GM21526 (cell line): ENCODE data around the gene GPR62.

ENCODE experiments used
- ATAC-seq: cut with Tn5 transposase; IDR thresholded peaks from one replicate; pipeline ENCODE4 v1.9.1; 2021; ENCODE audit warnings: moderate library complexity; ENCODE audit not compliant: unreplicated experiment, low FRiP score

The GPR62 gene

GRCh38 chr3:51937611-51938450, 17.4 kb upstream of the GPR62 start:
- no peak for ATAC-seq

- ATAC-seq = no peak
These were observed 16.3 kb upstream of the GPR62 start for GRCh38 chr3:51938780-51939425.

GRCh38 chr3:51940648-51941462, 14.3 kb upstream of the GPR62 start:
- ATAC-seq = no peak

DNA sequence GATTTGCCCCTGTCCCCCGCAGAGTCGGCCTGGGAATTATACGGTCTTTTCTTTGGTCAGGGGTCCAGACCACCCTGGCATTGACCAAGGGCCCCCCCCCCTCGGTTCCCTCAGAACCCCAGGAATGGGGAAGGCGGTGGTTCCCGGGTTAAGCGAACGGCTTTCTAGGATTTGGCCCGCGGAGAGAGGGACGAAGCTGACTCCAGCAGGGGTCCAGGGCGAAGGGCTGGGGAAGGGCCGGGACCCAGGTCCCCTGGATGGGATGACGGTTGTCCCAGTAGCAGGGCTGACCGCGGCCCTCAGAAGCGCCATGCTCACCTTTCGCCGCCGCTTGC, 13.8 kb upstream of the GPR62 start:
- peak; percentile 5 for ATAC-seq

- peak; percentile 79 for ATAC-seq
These were observed 13.2 kb upstream of the GPR62 start, which contains the start of the genes PARP3 and RRP9 for GRCh38 chr3:51941798-51942602. Gene PARP3 (plus strand): TSS chr3:51942363. CDS start chr3:51943356, 993 bp downstream. Gene RRP9 (minus strand): TSS chr3:51941904. CDS start chr3:51941867, 37 bp downstream.

GRCh38 chr3:51942603-51943450, 12.4 kb upstream of the GPR62 start:
- ATAC-seq = peak; percentile 30

GRCh38 chr3:51943451-51944391, 11.5 kb upstream of the GPR62 start:
- no peak for ATAC-seq

DNA sequence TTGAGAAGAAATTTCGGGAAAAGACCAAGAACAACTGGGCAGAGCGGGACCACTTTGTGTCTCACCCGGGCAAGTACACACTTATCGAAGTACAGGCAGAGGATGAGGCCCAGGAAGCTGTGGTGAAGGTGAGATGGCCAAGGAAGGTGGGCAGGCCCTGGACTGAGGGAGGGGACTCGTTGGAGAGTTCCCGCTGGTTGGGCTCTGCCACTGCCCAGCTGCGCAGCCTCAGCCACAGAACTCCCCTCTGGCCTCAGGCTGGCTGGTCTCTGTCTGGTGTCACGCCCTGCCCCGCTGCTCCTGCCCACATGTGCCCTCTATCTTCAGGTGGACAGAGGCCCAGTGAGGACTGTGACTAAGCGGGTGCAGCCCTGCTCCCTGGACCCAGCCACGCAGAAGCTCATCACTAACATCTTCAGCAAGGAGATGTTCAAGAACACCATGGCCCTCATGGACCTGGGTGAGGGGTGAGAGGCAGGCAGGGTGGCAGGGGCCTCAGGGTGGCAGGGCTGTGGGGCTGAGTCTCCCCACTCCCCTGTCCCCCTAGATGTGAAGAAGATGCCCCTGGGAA, 10.6 kb upstream of the GPR62 start:
- no peak for ATAC-seq

GRCh38 chr3:51945031-51945840, 9.9 kb upstream of the GPR62 start:
- ATAC-seq = no peak

DNA sequence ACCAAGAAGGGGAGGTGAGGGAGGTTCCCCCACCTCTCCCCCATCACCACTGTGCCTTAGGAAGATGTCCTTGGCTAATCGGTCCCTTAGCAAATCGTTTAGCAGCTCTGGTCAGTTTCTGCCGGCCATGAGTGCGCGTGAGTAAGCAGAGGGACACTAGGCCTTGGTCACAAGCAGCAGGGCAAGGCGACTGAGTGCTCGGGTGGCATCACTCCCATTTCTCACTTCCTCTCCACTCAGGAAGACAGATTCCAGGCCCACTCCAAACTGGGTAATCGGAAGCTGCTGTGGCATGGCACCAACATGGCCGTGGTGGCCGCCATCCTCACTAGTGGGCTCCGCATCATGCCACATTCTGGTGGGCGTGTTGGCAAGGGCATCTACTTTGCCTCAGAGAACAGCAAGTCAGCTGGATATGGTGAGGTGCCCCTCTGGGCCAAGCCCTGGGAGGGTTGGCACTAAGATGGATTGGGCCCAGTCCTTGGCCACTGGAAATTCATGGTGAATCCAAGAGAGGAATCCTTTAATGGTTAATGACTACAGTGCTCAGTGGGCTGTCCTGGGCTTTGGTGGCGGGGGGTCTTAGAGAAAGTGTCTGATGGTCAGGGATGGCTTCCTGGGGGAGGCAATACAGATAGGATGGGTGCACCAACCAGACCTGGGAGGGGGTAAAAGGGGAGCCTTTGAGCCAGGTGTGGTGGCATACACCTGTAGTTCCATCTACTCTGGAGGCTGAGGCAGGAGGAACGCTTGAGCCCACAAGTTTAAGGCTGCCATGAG, 9.1 kb upstream of the GPR62 start:
- ATAC-seq = no peak

GRCh38 chr3:51946796-51947195, 8.4 kb upstream of the GPR62 start:
- no peak for ATAC-seq

- ATAC-seq = no peak
These were observed 7.8 kb upstream of the GPR62 start for GRCh38 chr3:51947215-51947900.

- no peak for ATAC-seq
These were observed 7.1 kb upstream of the GPR62 start for GRCh38 chr3:51948016-51948580.

DNA sequence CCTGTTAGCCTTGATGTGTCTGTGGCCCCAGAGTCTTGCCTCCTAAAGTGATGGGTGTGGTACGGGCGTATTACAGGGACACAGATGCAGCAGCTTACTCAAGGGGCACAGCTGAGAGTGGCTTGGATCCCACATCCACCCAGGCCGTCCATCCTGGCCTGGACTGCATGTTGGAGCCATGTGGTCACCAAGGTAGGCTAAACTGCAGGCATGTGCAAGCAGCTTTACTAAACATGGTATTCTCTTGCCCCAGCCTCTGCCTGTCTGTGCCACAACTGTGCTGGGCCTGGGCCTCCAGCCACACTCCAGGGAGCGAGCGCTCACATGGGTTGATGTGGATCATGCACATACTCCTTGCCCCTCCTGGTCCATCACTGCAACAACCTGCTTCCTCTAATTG, 6.1 kb upstream of the GPR62 start:
- ATAC-seq = no peak

- ATAC-seq = no peak
These were observed 4.3 kb upstream of the GPR62 start for GRCh38 chr3:51950899-51951298.

DNA sequence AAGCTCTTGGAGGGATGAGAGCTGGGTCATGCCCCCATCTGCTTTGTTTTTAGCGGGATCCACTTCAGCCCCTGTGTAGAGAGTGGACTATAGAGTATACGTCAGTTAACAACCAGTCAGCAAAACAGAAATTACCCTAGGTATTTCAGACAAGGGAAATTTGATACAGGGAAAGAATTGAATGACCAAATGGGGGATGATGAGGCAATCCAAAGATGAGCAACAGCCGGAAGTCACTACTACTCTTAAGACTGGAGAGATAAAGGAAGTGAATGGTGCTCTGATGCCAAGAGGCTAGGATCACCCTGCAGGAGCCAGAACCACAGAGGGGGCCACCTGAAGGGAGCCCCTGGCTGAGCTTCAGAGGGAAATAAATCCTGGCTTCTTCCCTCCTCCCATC, 1.7 kb upstream of the GPR62 start:
- ATAC-seq = no peak
